Sigmoid colon (tissue), 4 donors: ENCODE data around the gene IL9R.

Experiments
- EP300 ChIP-seq, 4 donors: sonication (generic); formaldehyde crosslinking; IDR thresholded peaks; one replicate each; pipeline ENCODE4 v1.6.1; 2017; ENCODE audit warnings: antibody characterized with exemption in 4 of 4
- POLR2A ChIP-seq, 2 donors: fragments of 450-650 bp; IDR thresholded peaks; one replicate each; pipeline ENCODE4 v1.6.1; 2016; ENCODE audit warnings: antibody characterized with exemption in 2 of 2, mild to moderate bottlenecking in 2 of 2, moderate library complexity in 2 of 2
- TF ChIP-seq, protein P1 (sequence below), 4 experiments: fragments of 450-650 bp in 3 of 4; fragments of 200-600 bp in 1 of 4; IDR thresholded peaks; one replicate each; pipeline ENCODE4 v1.5.1; 2016 to 2019; ENCODE audit warnings: antibody characterized with exemption in 4 of 4, mild to moderate bottlenecking in 3 of 4, moderate library complexity in 2 of 4

DNA sequence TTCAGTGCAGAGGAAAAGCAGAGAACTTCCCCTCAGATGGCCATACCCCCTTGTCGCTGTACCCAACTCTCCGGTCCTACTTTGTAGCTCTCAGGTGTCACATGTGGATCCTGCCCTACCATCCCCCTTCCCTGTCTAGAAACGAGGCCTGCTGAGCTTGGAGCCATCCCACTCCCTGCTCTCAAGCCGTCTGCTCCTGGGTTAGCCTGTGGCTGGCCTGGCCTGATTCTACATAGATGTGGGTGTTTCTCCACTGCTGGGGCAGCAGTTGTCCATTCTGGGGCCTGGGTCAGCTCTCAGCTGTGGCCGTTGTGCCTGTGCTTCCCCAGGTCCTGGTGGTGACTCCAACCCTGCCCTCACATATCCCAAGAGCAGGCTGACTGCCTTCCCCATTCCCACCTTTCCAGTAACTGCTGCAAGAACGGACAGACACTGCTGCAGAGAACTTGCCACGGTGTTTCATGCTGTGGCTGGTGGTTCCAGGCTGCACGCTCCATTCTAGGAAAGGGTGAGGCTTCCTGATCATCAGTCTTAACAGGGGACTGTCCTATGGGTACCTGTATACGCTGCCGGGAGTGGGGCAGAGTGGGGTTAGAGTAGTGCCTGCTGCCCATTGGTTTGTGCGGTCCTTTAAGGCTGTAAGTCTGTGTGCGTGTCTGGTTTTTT, 3.6 kb downstream of the IL9R start:
- TF ChIP-seq POLR2A (IDR thresholded peaks at IDR 0.05) (no peak), EP300 (IDR thresholded peaks at IDR 0.05) (no peak)
- TF ChIP-seq, protein P1, sequence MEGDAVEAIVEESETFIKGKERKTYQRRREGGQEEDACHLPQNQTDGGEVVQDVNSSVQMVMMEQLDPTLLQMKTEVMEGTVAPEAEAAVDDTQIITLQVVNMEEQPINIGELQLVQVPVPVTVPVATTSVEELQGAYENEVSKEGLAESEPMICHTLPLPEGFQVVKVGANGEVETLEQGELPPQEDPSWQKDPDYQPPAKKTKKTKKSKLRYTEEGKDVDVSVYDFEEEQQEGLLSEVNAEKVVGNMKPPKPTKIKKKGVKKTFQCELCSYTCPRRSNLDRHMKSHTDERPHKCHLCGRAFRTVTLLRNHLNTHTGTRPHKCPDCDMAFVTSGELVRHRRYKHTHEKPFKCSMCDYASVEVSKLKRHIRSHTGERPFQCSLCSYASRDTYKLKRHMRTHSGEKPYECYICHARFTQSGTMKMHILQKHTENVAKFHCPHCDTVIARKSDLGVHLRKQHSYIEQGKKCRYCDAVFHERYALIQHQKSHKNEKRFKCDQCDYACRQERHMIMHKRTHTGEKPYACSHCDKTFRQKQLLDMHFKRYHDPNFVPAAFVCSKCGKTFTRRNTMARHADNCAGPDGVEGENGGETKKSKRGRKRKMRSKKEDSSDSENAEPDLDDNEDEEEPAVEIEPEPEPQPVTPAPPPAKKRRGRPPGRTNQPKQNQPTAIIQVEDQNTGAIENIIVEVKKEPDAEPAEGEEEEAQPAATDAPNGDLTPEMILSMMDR (IDR thresholded peaks at IDR 0.05), result no peak
